ENCODE data around the gene NFIX. TPM values are rescaled to one million over a fixed set of nuclear protein-coding genes. Genes with fewer than 3 reads are reported as not detected.
A peak's percentile ranks its signal among the peaks of the same experiment; 100 is the strongest.

Gene NFIX
- total and polyA plus RNA-seq, 2 of the 13 experiments (the other 11 are each of a cell fraction or from before 2014, with no cell fraction given) = 3.4 to 5.4 TPM

DNA sequence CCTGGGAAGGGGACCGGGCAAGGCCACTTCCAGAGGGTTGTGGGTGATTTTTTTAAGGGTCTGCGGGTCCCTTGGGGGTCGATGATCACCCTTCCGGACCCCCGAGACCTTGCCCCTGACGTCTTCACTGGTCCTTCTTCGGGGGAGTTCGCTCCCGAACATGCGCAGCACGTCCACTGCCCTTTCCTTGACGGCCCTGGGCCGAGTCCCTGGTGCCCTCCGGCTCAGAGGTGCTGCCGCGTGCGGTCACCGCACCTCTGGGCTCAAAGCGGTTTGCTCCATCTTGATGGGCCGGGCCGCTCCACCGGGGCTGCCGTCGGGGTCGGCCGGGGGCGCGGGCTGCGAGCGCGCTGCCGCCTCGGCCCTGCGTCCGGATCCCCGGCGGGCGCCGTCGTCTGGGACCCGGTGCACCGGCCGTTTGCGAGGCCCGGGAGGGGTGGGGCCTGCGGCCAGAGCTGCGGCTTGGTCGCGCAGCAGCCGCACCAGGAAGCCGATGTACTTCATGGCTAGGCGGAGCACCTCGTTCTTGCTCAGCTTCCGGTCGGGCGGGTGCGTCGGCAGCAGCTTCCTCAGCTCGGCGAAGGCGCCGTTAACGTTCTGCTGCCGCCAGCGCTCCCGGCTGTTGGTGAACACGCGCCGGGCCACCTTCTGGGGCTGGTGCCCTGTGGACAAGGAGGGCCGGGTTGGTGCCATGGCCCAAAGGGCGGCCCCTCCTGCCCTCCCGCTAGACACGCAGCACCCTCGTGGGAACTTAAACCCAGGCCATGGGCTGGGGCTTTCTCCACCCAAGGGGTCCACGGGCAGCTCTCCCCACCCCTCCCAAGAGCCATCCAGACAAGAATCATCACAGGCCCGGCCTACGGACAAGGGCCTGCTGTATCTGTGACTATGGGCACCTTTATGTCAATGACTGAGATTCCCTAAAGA lies 104.1 kb downstream of the NFIX start:
- Histone ChIP-seq H3K9ac (ENCODE audit: insufficient read depth, low read depth, low read length) (no peak overlapping the region), H3K4me1 (ENCODE audit: insufficient read depth, low read length) (peaks cover 37% of the 10 kb centered on the region), H3K4me3 (replicated peaks in 1 of 3; ENCODE audit: insufficient read depth in 1 of 3, low read depth in 2 of 3, low read length in 3 of 3) (no peak overlapping the region), H3K27me3 (ENCODE audit: control insufficient read depth in 1 of 2, insufficient read depth in 2 of 2, low read length in 2 of 2) (no peaks in the 10 kb centered on the region), H3K9me3 (ENCODE audit: low read length) (no peaks in the 10 kb centered on the region), H3K36me3 (replicated peaks in 1 of 2; ENCODE audit: control insufficient read depth in 1 of 2, insufficient read depth in 2 of 2, low read length in 2 of 2) (no peaks in the 10 kb centered on the region), H3K79me2 (ENCODE audit: insufficient read depth, low read length) (no peaks in the 10 kb centered on the region), H4K20me1 (ENCODE audit: insufficient read depth, low read length) (no peaks in the 10 kb centered on the region; the same call in 1 of the 2 replicates), H2AFZ (ENCODE audit: low read length) (no peak overlapping the region), H3K27ac (ENCODE audit: extremely low read length, insufficient read depth, low read length) (no peak overlapping the region), H3K4me2 (ENCODE audit: low read depth, low read length) (no peak overlapping the region)
- no TSS peak for BruUV-seq (replicated peaks)
- ChIA-PET POLR2A (no interaction called here), CTCF (ENCODE audit: low intra/inter-chr PET ratio, low total read pairs) (no interaction called here)
- intact Hi-C loops (cut with micrococcal nuclease; ENCODE audit: unreplicated experiment) (no loop called here), in situ Hi-C loops (cut with HindIII; ENCODE audit: extremely low pct_ligation_motif_present, low pct_unique_long_range_greater_than_20kb) (no loop called here)
- FAIRE-seq = no peak
- no peak for DNase-seq (ENCODE audit: low spot score)
- 97% methylated on average over 42 of the region's 77 CpGs for WGBS (ENCODE audit: low lambda C conversion rate)
- ATAC-seq = no peak
- TF ChIP-seq RBM22 (optimal IDR thresholded peaks at IDR 0.05; ENCODE audit: low read length) (peak; percentile 26), POLR2G (IDR thresholded peaks at IDR 0.05; ENCODE audit: low read depth, low read length) (0 out of 2 replicates have a peak, but pooled peaks have one; percentile 7), ZNF510 (CRISPR knock-in tag; IDR thresholded peaks at IDR 0.05; ENCODE audit: low read depth) (no peak), AGO2 (optimal IDR thresholded peaks at IDR 0.05; ENCODE audit: low read depth, low read length) (peak; percentile 77)
- TF ChIP-seq, protein P1, sequence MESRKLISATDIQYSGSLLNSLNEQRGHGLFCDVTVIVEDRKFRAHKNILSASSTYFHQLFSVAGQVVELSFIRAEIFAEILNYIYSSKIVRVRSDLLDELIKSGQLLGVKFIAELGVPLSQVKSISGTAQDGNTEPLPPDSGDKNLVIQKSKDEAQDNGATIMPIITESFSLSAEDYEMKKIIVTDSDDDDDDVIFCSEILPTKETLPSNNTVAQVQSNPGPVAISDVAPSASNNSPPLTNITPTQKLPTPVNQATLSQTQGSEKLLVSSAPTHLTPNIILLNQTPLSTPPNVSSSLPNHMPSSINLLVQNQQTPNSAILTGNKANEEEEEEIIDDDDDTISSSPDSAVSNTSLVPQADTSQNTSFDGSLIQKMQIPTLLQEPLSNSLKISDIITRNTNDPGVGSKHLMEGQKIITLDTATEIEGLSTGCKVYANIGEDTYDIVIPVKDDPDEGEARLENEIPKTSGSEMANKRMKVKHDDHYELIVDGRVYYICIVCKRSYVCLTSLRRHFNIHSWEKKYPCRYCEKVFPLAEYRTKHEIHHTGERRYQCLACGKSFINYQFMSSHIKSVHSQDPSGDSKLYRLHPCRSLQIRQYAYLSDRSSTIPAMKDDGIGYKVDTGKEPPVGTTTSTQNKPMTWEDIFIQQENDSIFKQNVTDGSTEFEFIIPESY (CRISPR knock-in tag; IDR thresholded peaks at IDR 0.05) = peak; percentile 13; the same call in 1 of the 2 replicates
